HUES64 (cell line): ENCODE data around the gene ARL15.

Experiments
- H3K27ac ChIP-seq: 2 replicates; pipeline ENCODE4 v1.7.0; 2013; ENCODE audit warnings: low read depth, low read length, inconsistent platforms
- H3K27me3 ChIP-seq: 2 replicates; pipeline ENCODE4 v1.6.1; 2013; ENCODE audit warnings: mild to moderate bottlenecking, low read length; ENCODE audit not compliant: insufficient read depth
- H3K36me3 ChIP-seq: 2 replicates; pipeline ENCODE4 v1.6.1; 2013; ENCODE audit warnings: mild to moderate bottlenecking, low read length; ENCODE audit not compliant: insufficient read depth
- H3K4me1 ChIP-seq: 2 replicates; pipeline ENCODE4 v1.6.1; 2013; ENCODE audit warnings: mild to moderate bottlenecking, low read length, moderate library complexity; ENCODE audit not compliant: insufficient read depth
- H3K4me3 ChIP-seq: 2 replicates; pipeline ENCODE4 v1.5.1; 2013; ENCODE audit warnings: mild to moderate bottlenecking, low read length, moderate library complexity
- H3K9ac ChIP-seq: 2 replicates; pipeline ENCODE4 v1.6.1; 2013; ENCODE audit warnings: mild to moderate bottlenecking, low read depth, low read length
- H3K9me3 ChIP-seq: 2 replicates; pipeline ENCODE4 v1.6.1; 2013; ENCODE audit warnings: low read depth, low read length; ENCODE audit not compliant: insufficient read depth
- WGBS: fragments of 150-250, 120-280 bp; methylation state at CpG from one replicate; pipeline ENCODE4 v1.1.7; 2013; ENCODE audit warnings: missing lambda C conversion rate; 5-methylcytosine and 5-hydroxymethylcytosine counted together

The ARL15 gene

GRCh38 chr5:54301220-54301619, 9.2 kb downstream of the ARL15 start:
- Histone ChIP-seq H3K27ac (no peak overlapping the region), H3K27me3 (no peaks in the 10 kb centered on the region), H3K9me3 (no peaks in the 10 kb centered on the region), H3K9ac (no peak overlapping the region), H3K36me3 (no peaks in the 10 kb centered on the region), H3K4me1 (peaks cover 21% of the 10 kb centered on the region), H3K4me3 (no peak overlapping the region)
- 47% methylated on average over 2 of the region's 2 CpGs for WGBS

- H3K9ac ChIP-seq = no peak overlapping the region
- H3K36me3 ChIP-seq = no peaks in the 10 kb centered on the region
- H3K4me3 ChIP-seq = no peak overlapping the region
- 96% methylated on average over 5 of the region's 5 CpGs for WGBS
- no peaks in the 10 kb centered on the region for H3K9me3 ChIP-seq
- peaks cover 18% of the 10 kb centered on the region for H3K4me1 ChIP-seq
- no peaks in the 10 kb centered on the region for H3K27me3 ChIP-seq
- H3K27ac ChIP-seq = no peak overlapping the region
Measured at GRCh38 chr5:54298947-54299346, 11.4 kb downstream of the ARL15 start.

- no peaks in the 10 kb centered on the region for H3K9me3 ChIP-seq
- no peak overlapping the region for H3K4me3 ChIP-seq
- 84% methylated on average over 2 of the region's 2 CpGs for WGBS
- H3K9ac ChIP-seq = no peak overlapping the region
- H3K4me1 ChIP-seq = peaks cover 18% of the 10 kb centered on the region
- H3K27me3 ChIP-seq = no peaks in the 10 kb centered on the region
- no peaks in the 10 kb centered on the region for H3K36me3 ChIP-seq
- H3K27ac ChIP-seq = no peak overlapping the region
Measured at GRCh38 chr5:54296386-54296785, 14.0 kb downstream of the ARL15 start.

- H3K27me3 ChIP-seq = no peaks in the 10 kb centered on the region
- 87% methylated on average over 7 of the region's 8 CpGs for WGBS
- H3K4me1 ChIP-seq = peaks cover 18% of the 10 kb centered on the region
- H3K9me3 ChIP-seq = no peaks in the 10 kb centered on the region
- no peak overlapping the region for H3K4me3 ChIP-seq
- H3K9ac ChIP-seq = no peak overlapping the region
- H3K27ac ChIP-seq = no peak overlapping the region
- H3K36me3 ChIP-seq = no peaks in the 10 kb centered on the region
Measured at GRCh38 chr5:54295651-54296276, 14.6 kb downstream of the ARL15 start.

GRCh38 chr5:54294097-54294667, 16.2 kb downstream of the ARL15 start:
- H3K4me3 ChIP-seq = no peak overlapping the region
- WGBS = 95% methylated on average over 4 of the region's 5 CpGs
- H3K36me3 ChIP-seq = no peaks in the 10 kb centered on the region
- H3K27ac ChIP-seq = no peak overlapping the region
- no peaks in the 10 kb centered on the region for H3K27me3 ChIP-seq
- no peaks in the 10 kb centered on the region for H3K9me3 ChIP-seq
- no peak overlapping the region for H3K9ac ChIP-seq
- peaks cover 23% of the 10 kb centered on the region for H3K4me1 ChIP-seq

- Histone ChIP-seq H3K9ac (no peak overlapping the region), H3K4me1 (peaks cover 23% of the 10 kb centered on the region), H3K36me3 (no peaks in the 10 kb centered on the region), H3K27ac (no peak overlapping the region), H3K9me3 (no peaks in the 10 kb centered on the region), H3K4me3 (no peak overlapping the region), H3K27me3 (no peaks in the 10 kb centered on the region)
- no CpG with 5 or more reads among the region's 1 CpG for WGBS
Measured at GRCh38 chr5:54292866-54293265, 17.5 kb downstream of the ARL15 start.

GRCh38 chr5:54291498-54291897, 18.9 kb downstream of the ARL15 start:
- no peak overlapping the region for H3K27ac ChIP-seq
- 44% methylated on average over 2 of the region's 3 CpGs for WGBS
- H3K4me1 ChIP-seq = peaks cover 17% of the 10 kb centered on the region

GRCh38 chr5:54289769-54290168, 20.6 kb downstream of the ARL15 start:
- H3K27me3 ChIP-seq = no peaks in the 10 kb centered on the region
- no peak overlapping the region for H3K9ac ChIP-seq
- WGBS = 77% methylated on average over 1 of the region's 1 CpG
- no peak overlapping the region for H3K4me3 ChIP-seq
- no peak overlapping the region for H3K27ac ChIP-seq
- peaks cover 18% of the 10 kb centered on the region for H3K4me1 ChIP-seq
- H3K36me3 ChIP-seq = no peaks in the 10 kb centered on the region
- H3K9me3 ChIP-seq = no peaks in the 10 kb centered on the region

More at GRCh38 chr5:54291498-54291897, 18.9 kb downstream of the ARL15 start:
- Histone ChIP-seq H3K9ac (no peak overlapping the region), H3K4me3 (no peak overlapping the region), H3K9me3 (no peaks in the 10 kb centered on the region), H3K27me3 (no peaks in the 10 kb centered on the region), H3K36me3 (no peaks in the 10 kb centered on the region)

- H3K4me3 ChIP-seq = no peak overlapping the region
- H3K4me1 ChIP-seq = peaks cover 18% of the 10 kb centered on the region
- no peaks in the 10 kb centered on the region for H3K27me3 ChIP-seq
- no peaks in the 10 kb centered on the region for H3K36me3 ChIP-seq
- no peak overlapping the region for H3K9ac ChIP-seq
- WGBS = 75% methylated on average over 5 of the region's 5 CpGs
- H3K27ac ChIP-seq = no peak overlapping the region
- no peaks in the 10 kb centered on the region for H3K9me3 ChIP-seq
Measured at GRCh38 chr5:54288568-54289217, 21.7 kb downstream of the ARL15 start.

- WGBS = 84% methylated on average over 10 of the region's 10 CpGs
- Histone ChIP-seq H3K9ac (peak overlapping the region; percentile 14; the same call in 1 of the 2 replicates), H3K4me3 (no peak overlapping the region), H3K4me1 (peaks cover 18% of the 10 kb centered on the region), H3K9me3 (no peaks in the 10 kb centered on the region), H3K36me3 (no peaks in the 10 kb centered on the region), H3K27ac (0 out of 2 replicates have a peak overlapping the region, but pooled peaks have one; percentile 32), H3K27me3 (no peaks in the 10 kb centered on the region)
Measured at GRCh38 chr5:54285686-54286085, 24.7 kb downstream of the ARL15 start.

GRCh38 chr5:54284586-54284985, 25.8 kb downstream of the ARL15 start:
- no peak overlapping the region for H3K4me3 ChIP-seq
- no peak overlapping the region for H3K27ac ChIP-seq
- H3K9me3 ChIP-seq = no peaks in the 10 kb centered on the region
- 87% methylated on average over 2 of the region's 2 CpGs for WGBS
- H3K27me3 ChIP-seq = no peaks in the 10 kb centered on the region
- no peak overlapping the region for H3K9ac ChIP-seq
- H3K36me3 ChIP-seq = no peaks in the 10 kb centered on the region
- H3K4me1 ChIP-seq = peaks cover 12% of the 10 kb centered on the region
